ENCODE data around the gene ZNF77.

ZNF77 gene

GRCh38 chr19:2962018-2962670, 17.4 kb upstream of the ZNF77 start:
- no peak for DNase-seq (ENCODE audit: low read depth)
- no peak overlapping the region for H3K4me3 ChIP-seq (ENCODE audit: control insufficient read depth, low read depth, low read length)
- TF ChIP-seq, protein P1, sequence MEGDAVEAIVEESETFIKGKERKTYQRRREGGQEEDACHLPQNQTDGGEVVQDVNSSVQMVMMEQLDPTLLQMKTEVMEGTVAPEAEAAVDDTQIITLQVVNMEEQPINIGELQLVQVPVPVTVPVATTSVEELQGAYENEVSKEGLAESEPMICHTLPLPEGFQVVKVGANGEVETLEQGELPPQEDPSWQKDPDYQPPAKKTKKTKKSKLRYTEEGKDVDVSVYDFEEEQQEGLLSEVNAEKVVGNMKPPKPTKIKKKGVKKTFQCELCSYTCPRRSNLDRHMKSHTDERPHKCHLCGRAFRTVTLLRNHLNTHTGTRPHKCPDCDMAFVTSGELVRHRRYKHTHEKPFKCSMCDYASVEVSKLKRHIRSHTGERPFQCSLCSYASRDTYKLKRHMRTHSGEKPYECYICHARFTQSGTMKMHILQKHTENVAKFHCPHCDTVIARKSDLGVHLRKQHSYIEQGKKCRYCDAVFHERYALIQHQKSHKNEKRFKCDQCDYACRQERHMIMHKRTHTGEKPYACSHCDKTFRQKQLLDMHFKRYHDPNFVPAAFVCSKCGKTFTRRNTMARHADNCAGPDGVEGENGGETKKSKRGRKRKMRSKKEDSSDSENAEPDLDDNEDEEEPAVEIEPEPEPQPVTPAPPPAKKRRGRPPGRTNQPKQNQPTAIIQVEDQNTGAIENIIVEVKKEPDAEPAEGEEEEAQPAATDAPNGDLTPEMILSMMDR (IDR thresholded peaks at IDR 0.05; ENCODE audit: control insufficient read depth, insufficient read depth, low read depth, low read length, missing control alignments), result peak; percentile 53

GRCh38 chr19:2960120-2960519, 15.3 kb upstream of the ZNF77 start:
- H3K4me3 ChIP-seq (ENCODE audit: control insufficient read depth, low read depth, low read length), result no peak overlapping the region
- TF ChIP-seq, protein P1 (IDR thresholded peaks at IDR 0.05; ENCODE audit: control insufficient read depth, insufficient read depth, low read depth, low read length, missing control alignments), result no peak
- DNase-seq (ENCODE audit: low read depth), result no peak

DNA sequence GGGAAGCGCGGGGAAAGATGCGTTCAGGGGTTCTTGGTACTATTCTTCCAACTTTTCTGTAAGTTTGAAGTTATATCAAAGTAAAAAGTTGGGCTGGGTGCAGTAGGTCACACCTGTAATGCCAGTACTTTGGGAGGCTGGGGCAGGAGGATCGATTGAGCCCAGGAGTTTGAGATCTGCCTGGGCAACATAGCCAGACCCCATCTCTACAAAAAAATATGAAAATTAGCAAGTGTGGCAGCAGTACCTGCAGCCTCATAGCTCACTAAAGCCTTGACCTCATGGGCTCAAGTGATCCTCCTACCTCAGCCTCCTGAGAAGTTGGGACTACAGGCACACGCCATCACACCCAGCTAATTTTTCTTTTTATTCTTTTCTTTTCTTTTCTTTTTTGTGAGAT, 12.4 kb upstream of the ZNF77 start:
- TF ChIP-seq, protein P1 (IDR thresholded peaks at IDR 0.05; ENCODE audit: control insufficient read depth, insufficient read depth, low read depth, low read length, missing control alignments), result no peak
- DNase-seq (ENCODE audit: low read depth), result no peak

GRCh38 chr19:2952953-2953481, 8.2 kb upstream of the ZNF77 start:
- TF ChIP-seq, protein P1 (IDR thresholded peaks at IDR 0.05; ENCODE audit: control insufficient read depth, insufficient read depth, low read depth, low read length, missing control alignments), result no peak
- H3K4me3 ChIP-seq (ENCODE audit: control insufficient read depth, low read depth, low read length), result peak overlapping the region; percentile 26
- DNase-seq (ENCODE audit: low read depth), result no peak

More for the DNA sequence above, 12.4 kb upstream of the ZNF77 start:
- H3K4me3 ChIP-seq (ENCODE audit: control insufficient read depth, low read depth, low read length), result no peak overlapping the region

DNA sequence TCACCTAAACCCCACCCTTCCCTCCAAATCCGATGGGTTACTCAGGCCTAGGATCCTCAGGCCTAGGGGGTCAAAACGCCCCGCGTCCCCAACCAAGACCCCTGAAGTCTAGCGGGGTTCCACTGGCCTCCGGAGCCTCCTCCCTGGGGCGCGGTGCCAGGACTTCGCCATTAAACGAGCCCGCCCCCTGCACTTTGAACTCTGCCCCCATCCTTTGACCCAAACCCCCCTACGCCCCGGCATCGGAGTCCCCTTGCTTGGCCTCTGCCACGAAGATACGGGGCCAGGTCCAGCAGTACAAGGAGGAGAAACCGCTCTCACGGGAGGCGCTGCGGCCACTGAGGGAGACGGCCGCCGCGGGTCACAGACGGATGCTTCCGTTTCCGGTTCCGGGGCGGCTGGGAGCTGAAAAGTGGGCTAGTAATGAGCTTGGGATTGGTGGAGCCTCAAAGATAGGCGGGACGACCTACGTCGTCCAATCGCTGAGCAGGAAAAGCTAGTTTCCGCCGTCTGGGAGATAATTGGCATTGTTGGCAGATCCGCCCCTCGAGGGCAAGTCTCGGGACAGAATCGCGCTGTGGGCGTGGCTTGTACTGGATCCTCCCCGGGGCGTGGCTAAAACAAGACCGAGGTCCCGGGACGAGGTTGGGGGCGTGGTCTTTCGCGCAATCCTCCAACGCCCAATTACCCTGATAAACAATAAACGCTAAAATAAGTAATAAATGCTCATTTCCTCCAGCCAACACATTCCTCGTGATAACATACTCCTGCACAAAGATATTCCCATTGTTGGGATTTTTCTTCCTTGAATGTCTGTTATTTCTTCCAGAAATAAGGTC, 5.7 kb upstream of the ZNF77 start:
- H3K4me3 ChIP-seq (ENCODE audit: control insufficient read depth, low read depth, low read length), result peak overlapping the region; percentile 73
- DNase-seq (ENCODE audit: low read depth), result peak; percentile 98
- TF ChIP-seq, protein P1 (IDR thresholded peaks at IDR 0.05; ENCODE audit: control insufficient read depth, insufficient read depth, low read depth, low read length, missing control alignments), result no peak

GRCh38 chr19:2949939-2950285, 5.1 kb upstream of the ZNF77 start:
- peak overlapping the region; percentile 73 for H3K4me3 ChIP-seq (ENCODE audit: control insufficient read depth, low read depth, low read length)
- DNase-seq (ENCODE audit: low read depth), result no peak
- TF ChIP-seq, protein P1 (IDR thresholded peaks at IDR 0.05; ENCODE audit: control insufficient read depth, insufficient read depth, low read depth, low read length, missing control alignments), result no peak

All from AG09309 (cell line).